ENCODE measurements around the gene RNF213.

DNA sequence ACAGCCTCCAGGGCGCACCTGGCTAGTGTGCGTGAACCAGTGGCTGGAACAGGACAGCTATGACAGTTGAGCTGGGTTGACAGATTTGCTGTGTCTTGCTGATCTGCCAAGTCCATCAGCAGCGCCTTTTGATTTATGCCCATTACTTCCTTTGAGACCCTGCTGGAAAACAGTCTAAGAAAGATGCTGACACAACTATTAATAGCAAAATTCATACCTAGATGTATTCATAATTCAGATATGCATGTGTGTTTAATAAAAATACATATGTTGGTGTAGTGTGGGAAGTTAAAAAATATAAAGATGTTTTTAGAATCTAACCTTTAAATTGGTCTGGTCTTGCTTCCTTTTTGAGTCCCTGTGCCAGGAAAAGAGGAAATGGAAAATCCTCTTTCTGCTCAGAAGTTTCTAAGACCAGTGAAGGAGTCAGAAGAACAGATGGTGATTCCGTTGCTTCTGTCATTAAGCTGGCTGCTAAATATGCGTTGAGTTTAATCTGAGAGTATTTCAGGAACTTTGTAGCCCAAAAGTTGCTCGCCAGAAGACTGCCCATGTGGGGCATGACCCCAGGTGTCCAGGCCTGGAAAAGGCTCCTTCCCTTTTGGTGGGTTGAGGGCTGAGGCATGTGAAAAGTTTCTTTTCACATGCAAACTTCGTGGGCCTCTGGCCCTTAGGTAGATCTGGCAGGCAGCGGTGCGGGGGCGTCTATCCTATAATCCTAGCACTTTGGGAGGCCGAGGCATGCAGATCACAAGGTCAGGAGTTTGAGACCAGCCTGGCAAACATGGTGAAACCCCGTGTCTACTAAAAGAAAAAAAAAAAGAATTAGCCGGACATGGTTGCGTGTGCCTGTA, 114.3 kb downstream of the RNF213 start:
- TF ChIP-seq ZBTB7A (tag by site-specific recombination; IDR thresholded peaks at IDR 0.05; ENCODE audit: low read depth) (no peak), KLF1 (tag by site-specific recombination; IDR thresholded peaks at IDR 0.05) (no peak), GLI2 (tag by site-specific recombination; IDR thresholded peaks at IDR 0.05; ENCODE audit: borderline replicate concordance, low read depth) (no peak), GLIS1 (tag by site-specific recombination; IDR thresholded peaks at IDR 0.05) (no peak)
- TF ChIP-seq, protein P1, sequence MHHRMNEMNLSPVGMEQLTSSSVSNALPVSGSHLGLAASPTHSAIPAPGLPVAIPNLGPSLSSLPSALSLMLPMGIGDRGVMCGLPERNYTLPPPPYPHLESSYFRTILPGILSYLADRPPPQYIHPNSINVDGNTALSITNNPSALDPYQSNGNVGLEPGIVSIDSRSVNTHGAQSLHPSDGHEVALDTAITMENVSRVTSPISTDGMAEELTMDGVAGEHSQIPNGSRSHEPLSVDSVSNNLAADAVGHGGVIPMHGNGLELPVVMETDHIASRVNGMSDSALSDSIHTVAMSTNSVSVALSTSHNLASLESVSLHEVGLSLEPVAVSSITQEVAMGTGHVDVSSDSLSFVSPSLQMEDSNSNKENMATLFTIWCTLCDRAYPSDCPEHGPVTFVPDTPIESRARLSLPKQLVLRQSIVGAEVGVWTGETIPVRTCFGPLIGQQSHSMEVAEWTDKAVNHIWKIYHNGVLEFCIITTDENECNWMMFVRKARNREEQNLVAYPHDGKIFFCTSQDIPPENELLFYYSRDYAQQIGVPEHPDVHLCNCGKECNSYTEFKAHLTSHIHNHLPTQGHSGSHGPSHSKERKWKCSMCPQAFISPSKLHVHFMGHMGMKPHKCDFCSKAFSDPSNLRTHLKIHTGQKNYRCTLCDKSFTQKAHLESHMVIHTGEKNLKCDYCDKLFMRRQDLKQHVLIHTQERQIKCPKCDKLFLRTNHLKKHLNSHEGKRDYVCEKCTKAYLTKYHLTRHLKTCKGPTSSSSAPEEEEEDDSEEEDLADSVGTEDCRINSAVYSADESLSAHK (tag by site-specific recombination; IDR thresholded peaks at IDR 0.05), result no peak

All from HEK293 (cell line).